ENCODE measurements around the gene SLIT3. TPM values are rescaled to one million over a fixed set of nuclear protein-coding genes. Genes with fewer than 3 reads are reported as not detected.

SLIT3 gene
- total RNA-seq, 1 donor from 2014 or later: 70.0 TPM

- intact Hi-C loops (cut with DNase I): no loop called here
- DNase-seq: no peak
- Histone ChIP-seq H3K27ac (no peak overlapping the region), H3K4me3 (no peak overlapping the region), H3K4me1 (no peaks in the 10 kb centered on the region), H3K27me3 (no peaks in the 10 kb centered on the region), H3K9me3 (no peaks in the 10 kb centered on the region), H3K36me3 (no peaks in the 10 kb centered on the region)
- ATAC-seq: no peak
- no peak for TF ChIP-seq CTCF (IDR thresholded peaks at IDR 0.05)
Observed at GRCh38 chr5:169287529-169287928, 13.4 kb downstream of the SLIT3 start.

GRCh38 chr5:169286572-169287300, 14.2 kb downstream of the SLIT3 start:
- intact Hi-C loops (cut with DNase I): no loop called here
- Histone ChIP-seq H3K27ac (peak overlapping the region; percentile 24), H3K4me1 (no peaks in the 10 kb centered on the region), H3K9me3 (no peaks in the 10 kb centered on the region), H3K36me3 (no peaks in the 10 kb centered on the region), H3K27me3 (no peaks in the 10 kb centered on the region), H3K4me3 (no peak overlapping the region)
- DNase-seq (no peak), ATAC-seq (no peak)
- TF ChIP-seq CTCF (IDR thresholded peaks at IDR 0.05): no peak

- no peaks in the 10 kb centered on the region for H3K27me3 ChIP-seq
- ATAC-seq: no peak
- no peak for TF ChIP-seq CTCF (IDR thresholded peaks at IDR 0.05)
- no peak overlapping the region for H3K27ac ChIP-seq
- DNase-seq: no peak
- no peaks in the 10 kb centered on the region for H3K9me3 ChIP-seq
- H3K4me1 ChIP-seq: peaks cover 10% of the 10 kb centered on the region
- no peak overlapping the region for H3K4me3 ChIP-seq
- H3K36me3 ChIP-seq: no peaks in the 10 kb centered on the region
- intact Hi-C loops (cut with DNase I): no loop called here
Observed at GRCh38 chr5:169283887-169284286, 17.1 kb downstream of the SLIT3 start.

GRCh38 chr5:169281625-169282024, 19.3 kb downstream of the SLIT3 start:
- DNase-seq (no peak), ATAC-seq (no peak)
- Histone ChIP-seq H3K4me3 (no peak overlapping the region), H3K9me3 (no peaks in the 10 kb centered on the region), H3K4me1 (peaks cover 10% of the 10 kb centered on the region), H3K27ac (no peak overlapping the region), H3K27me3 (no peaks in the 10 kb centered on the region), H3K36me3 (no peaks in the 10 kb centered on the region)
- TF ChIP-seq CTCF (IDR thresholded peaks at IDR 0.05): no peak
- intact Hi-C loops (cut with DNase I): no loop called here

GRCh38 chr5:169280696-169281095, 20.2 kb downstream of the SLIT3 start:
- intact Hi-C loops (cut with DNase I): no loop called here
- Histone ChIP-seq H3K9me3 (no peaks in the 10 kb centered on the region), H3K4me1 (peaks cover 10% of the 10 kb centered on the region), H3K4me3 (no peak overlapping the region), H3K27ac (no peak overlapping the region), H3K36me3 (no peaks in the 10 kb centered on the region), H3K27me3 (no peaks in the 10 kb centered on the region)
- DNase-seq (no peak), ATAC-seq (no peak)
- no peak for TF ChIP-seq CTCF (IDR thresholded peaks at IDR 0.05)

GRCh38 chr5:169280286-169280685, 20.7 kb downstream of the SLIT3 start:
- ATAC-seq (peak; percentile 46), DNase-seq (no peak)
- Histone ChIP-seq H3K4me3 (no peak overlapping the region), H3K4me1 (peaks cover 10% of the 10 kb centered on the region), H3K9me3 (no peaks in the 10 kb centered on the region), H3K27me3 (no peaks in the 10 kb centered on the region), H3K27ac (no peak overlapping the region), H3K36me3 (no peaks in the 10 kb centered on the region)
- intact Hi-C loops (cut with DNase I): no loop called here
- no peak for TF ChIP-seq CTCF (IDR thresholded peaks at IDR 0.05)

Data from upper lobe of right lung (tissue), 1 donor.